Endothelial cell of umbilical vein (primary cell): Measurements from ENCODE around the gene F9. TPM values are rescaled to one million over a fixed set of nuclear protein-coding genes. Genes with fewer than 3 reads are reported as not detected.

Experiments
- BruUV-seq: library from RNA; stranded (reverse); fragments of 400-500 nt; replicated peaks from 2 replicates; lab custom pipeline; 2021; lab: Mats Ljungman, UMichigan
- CTCF ChIA-PET: fragments of 300-600, 350-600 bp; sonication (Branson Sonifier 250); formaldehyde crosslinking; loops from one replicate; lab custom pipeline; 2021; ENCODE audit warnings: antibody characterized with exemption, inconsistent platforms; lab: Charles Lee
- POLR2A ChIA-PET: fragments of 300-600, 350-600 bp; sonication (Branson Sonifier 250); formaldehyde crosslinking; loops from one replicate; lab custom pipeline; 2021; ENCODE audit warnings: antibody characterized with exemption, inconsistent platforms; lab: Charles Lee
- DNase-seq: peaks from one replicate; pipeline ENCODE4 v3.0.0-alpha.2; 2011; ENCODE audit warnings: low read depth, low spot score
- FAIRE-seq: peaks from 2 replicates; lab custom pipeline; 2011; peaks lifted over from hg19 to GRCh38; lab: Jason Lieb, UNC
- H2AFZ ChIP-seq: 2 replicates; pipeline ENCODE4 v1.6.0; 2012; ENCODE audit warnings: low read depth, low read length, control low read depth, inconsistent platforms
- H3K27ac ChIP-seq: 2 replicates; pipeline ENCODE4 v1.5.1; 2011; ENCODE audit warnings: low read depth, mild to moderate bottlenecking, control low read depth, low read length, moderate library complexity; ENCODE audit not compliant: insufficient read depth
- H3K27me3 ChIP-seq, 2 experiments: 2 replicates each; pipeline versions ENCODE4 v1.6.0 to v1.6.1; 2011; ENCODE audit warnings: low read length in 2 of 2, mixed read lengths in 1 of 2; ENCODE audit not compliant: control insufficient read depth in 2 of 2, insufficient read depth in 2 of 2
- H3K36me3 ChIP-seq, 2 experiments: 2 replicates in 1 of 2; 3 replicates in 1 of 2; pipeline ENCODE4 v1.5.1; 2011; ENCODE audit warnings: low read length in 2 of 2, mild to moderate bottlenecking in 1 of 2, moderate library complexity in 1 of 2; ENCODE audit not compliant: control insufficient read depth in 2 of 2, insufficient read depth in 2 of 2; ENCODE audit errors: extremely low read depth in 1 of 2
- H3K4me1 ChIP-seq: 3 replicates; pipeline ENCODE4 v1.5.1; 2011; ENCODE audit warnings: mild to moderate bottlenecking, low read length; ENCODE audit not compliant: control insufficient read depth, insufficient read depth; ENCODE audit errors: extremely low read depth
- H3K4me2 ChIP-seq: 2 replicates; pipeline ENCODE4 v1.6.1; 2011; ENCODE audit warnings: low read length, control low read depth, mixed read lengths; ENCODE audit not compliant: insufficient read depth
- H3K4me3 ChIP-seq, 3 experiments: fragments of 200-600 bp in 1 of 3; sonication (generic), shearing (Covaris generic) in 1 of 3; replicated peaks in 1 of 3; 2 replicates each; pipeline ENCODE4 v1.5.1; 2011 to 2016; ENCODE audit warnings: control low read depth in 3 of 3, low read length in 3 of 3, mild to moderate bottlenecking in 2 of 3, inconsistent platforms in 1 of 3, low read depth in 1 of 3, moderate library complexity in 1 of 3; ENCODE audit not compliant: insufficient read depth in 1 of 3
- H3K79me2 ChIP-seq: 2 replicates; pipeline ENCODE4 v1.6.0; 2012; ENCODE audit warnings: low read length, inconsistent platforms; ENCODE audit not compliant: control insufficient read depth, insufficient read depth
- H3K9ac ChIP-seq: replicated peaks from 2 replicates; pipeline ENCODE3; 2011; ENCODE audit warnings: low read length, control low read depth; ENCODE audit not compliant: insufficient read depth; ENCODE audit errors: extremely low read depth
- H3K9me1 ChIP-seq: replicated peaks from 3 replicates; pipeline ENCODE4 v1.6.0; 2011; ENCODE audit warnings: mild to moderate bottlenecking, low read length; ENCODE audit not compliant: control insufficient read depth, insufficient read depth; ENCODE audit errors: extremely low read depth
- H3K9me3 ChIP-seq: replicated peaks from 2 replicates; pipeline ENCODE4 v1.5.1; 2012; ENCODE audit warnings: low read length, inconsistent platforms; ENCODE audit not compliant: control insufficient read depth, insufficient read depth
- H4K20me1 ChIP-seq: replicated peaks from 2 replicates; pipeline ENCODE3; 2011; ENCODE audit warnings: mild to moderate bottlenecking, low read length; ENCODE audit not compliant: control insufficient read depth, insufficient read depth; ENCODE audit errors: extremely low read depth
- EZH2 ChIP-seq: IDR thresholded peaks from 2 replicates; pipeline ENCODE4 v1.6.1; 2012; ENCODE audit warnings: borderline replicate concordance, low read depth, mild to moderate bottlenecking, moderate library complexity, low read length, inconsistent platforms; ENCODE audit not compliant: severe bottlenecking
- FOS ChIP-seq: IDR thresholded peaks from 2 replicates; pipeline ENCODE4 v1.6.1; 2011; ENCODE audit warnings: mild to moderate bottlenecking, low read length, moderate library complexity, borderline replicate concordance; ENCODE audit not compliant: insufficient read depth
- GATA2 ChIP-seq: IDR thresholded peaks from 2 replicates; pipeline ENCODE4 v1.7.0; 2011; ENCODE audit warnings: low read depth, mild to moderate bottlenecking, moderate library complexity, mixed read lengths, low read length; ENCODE audit not compliant: insufficient read length, insufficient read depth
- JUN ChIP-seq: IDR thresholded peaks from 2 replicates; pipeline ENCODE4 v1.6.1; 2011; ENCODE audit warnings: borderline replicate concordance, low read depth; ENCODE audit not compliant: insufficient read length, insufficient read depth
- MYC ChIP-seq: IDR thresholded peaks from one replicate; pipeline ENCODE4 v1.6.1; 2011; ENCODE audit warnings: mild to moderate bottlenecking, low read depth, low read length
- POLR2A ChIP-seq: IDR thresholded peaks from 2 replicates; pipeline ENCODE4 v1.6.1; 2012; ENCODE audit warnings: low read depth, mild to moderate bottlenecking, control low read depth, low read length
- POLR2AphosphoS5 ChIP-seq: IDR thresholded peaks from 2 replicates; pipeline ENCODE4 v1.6.1; 2012; ENCODE audit warnings: low read depth, mild to moderate bottlenecking, control low read depth, low read length, moderate library complexity; ENCODE audit not compliant: insufficient read depth
- dilution Hi-C: fragments of 300-500 bp; cut with MboI; formaldehyde crosslinking; loops from one replicate; pipeline ENCODE4 v1.15.0; 2019; ENCODE audit warnings: low sequenced_read_pairs; ENCODE audit not compliant: extremely low pct_ligation_motif_present
- intact Hi-C: fragments of 100-400 bp; cut with micrococcal nuclease; formaldehyde crosslinking; loops from one replicate; pipeline ENCODE4 v1.10.0; 2022
- polyA plus RNA-seq, 4 experiments: library from polyadenylated mRNA; depleted of rRNA in 3 of 4; stranded (reverse) in 3 of 4; unstranded in 1 of 4; fragments of >200 nt; gene quantifications; 2 replicates each; pipeline versions ENCODE4 v1.2.1 to v1.2.3, GENCODE V29; 2011 to 2012; ENCODE audit warnings: missing spikeins in 1 of 4
- total RNA-seq: library from RNA; stranded (reverse); gene quantifications from 2 replicates; pipeline ENCODE4 v1.2.3, GENCODE V29; 2021
- TF ChIP-seq, protein P1 (sequence below): IDR thresholded peaks from 2 replicates; pipeline ENCODE4 v1.6.1; 2011; ENCODE audit not compliant: insufficient read depth, insufficient read length
- TF ChIP-seq, protein P2 (sequence below), 2 donors: IDR thresholded peaks; 1 replicate in 1 of 2; 2 replicates in 1 of 2; pipeline ENCODE4 v1.5.1; 2011; ENCODE audit warnings: low read length in 2 of 2, mild to moderate bottlenecking in 2 of 2, moderate library complexity in 2 of 2, control low read depth in 1 of 2, inconsistent platforms in 1 of 2, low read depth in 1 of 2; ENCODE audit not compliant: insufficient read depth in 1 of 2; ENCODE audit errors: extremely low read depth in 1 of 2

Gene F9
- total and polyA plus RNA-seq, 2 donors (not counting 3 experiments of a cell fraction or from before 2014, with no cell fraction given): not detected

DNA sequence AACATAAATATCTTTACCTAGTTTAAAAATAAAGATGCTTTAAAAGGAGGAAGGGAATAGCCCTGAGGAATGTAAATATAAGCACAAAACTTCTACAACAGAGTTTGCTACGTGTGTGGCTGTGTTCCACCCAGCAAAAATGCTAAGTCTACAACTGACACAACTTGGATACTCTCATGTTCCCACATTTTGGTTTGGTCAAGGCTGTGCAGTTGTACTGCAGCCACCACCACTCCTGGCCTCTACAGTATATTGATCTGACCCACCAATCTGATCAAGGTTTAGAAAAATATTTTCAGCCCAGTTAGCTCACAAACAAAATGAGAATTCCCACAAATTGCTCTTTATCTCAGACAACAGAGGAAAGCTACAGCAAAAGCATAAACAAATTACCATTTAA, 12.1 kb downstream of the F9 start:
- H3K9me3 ChIP-seq: no peaks in the 10 kb centered on the region
- no peak overlapping the region for H3K4me2 ChIP-seq
- H4K20me1 ChIP-seq: no peaks in the 10 kb centered on the region
- FAIRE-seq (no peak), DNase-seq (no peak)
- H2AFZ ChIP-seq: no peak overlapping the region
- no peaks in the 10 kb centered on the region for H3K79me2 ChIP-seq
- H3K9me1 ChIP-seq: no peaks in the 10 kb centered on the region
- no peak overlapping the region for H3K4me3 ChIP-seq
- H3K4me1 ChIP-seq: no peaks in the 10 kb centered on the region
- POLR2A ChIA-PET: no interaction called here
- no TSS peak for BruUV-seq
- intact Hi-C loops: no loop called here
- H3K27me3 ChIP-seq: no peaks in the 10 kb centered on the region
- H3K9ac ChIP-seq: no peak overlapping the region
- no peak overlapping the region for H3K27ac ChIP-seq
- dilution Hi-C loops: no loop called here
- TF ChIP-seq POLR2AphosphoS5 (no peak), EZH2 (no peak), MYC (no peak), GATA2 (no peak), FOS (no peak), JUN (no peak), POLR2A (no peak)
- TF ChIP-seq, protein P1, sequence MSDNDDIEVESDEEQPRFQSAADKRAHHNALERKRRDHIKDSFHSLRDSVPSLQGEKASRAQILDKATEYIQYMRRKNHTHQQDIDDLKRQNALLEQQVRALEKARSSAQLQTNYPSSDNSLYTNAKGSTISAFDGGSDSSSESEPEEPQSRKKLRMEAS: no peak
- TF ChIP-seq, protein P2, sequence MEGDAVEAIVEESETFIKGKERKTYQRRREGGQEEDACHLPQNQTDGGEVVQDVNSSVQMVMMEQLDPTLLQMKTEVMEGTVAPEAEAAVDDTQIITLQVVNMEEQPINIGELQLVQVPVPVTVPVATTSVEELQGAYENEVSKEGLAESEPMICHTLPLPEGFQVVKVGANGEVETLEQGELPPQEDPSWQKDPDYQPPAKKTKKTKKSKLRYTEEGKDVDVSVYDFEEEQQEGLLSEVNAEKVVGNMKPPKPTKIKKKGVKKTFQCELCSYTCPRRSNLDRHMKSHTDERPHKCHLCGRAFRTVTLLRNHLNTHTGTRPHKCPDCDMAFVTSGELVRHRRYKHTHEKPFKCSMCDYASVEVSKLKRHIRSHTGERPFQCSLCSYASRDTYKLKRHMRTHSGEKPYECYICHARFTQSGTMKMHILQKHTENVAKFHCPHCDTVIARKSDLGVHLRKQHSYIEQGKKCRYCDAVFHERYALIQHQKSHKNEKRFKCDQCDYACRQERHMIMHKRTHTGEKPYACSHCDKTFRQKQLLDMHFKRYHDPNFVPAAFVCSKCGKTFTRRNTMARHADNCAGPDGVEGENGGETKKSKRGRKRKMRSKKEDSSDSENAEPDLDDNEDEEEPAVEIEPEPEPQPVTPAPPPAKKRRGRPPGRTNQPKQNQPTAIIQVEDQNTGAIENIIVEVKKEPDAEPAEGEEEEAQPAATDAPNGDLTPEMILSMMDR (IDR thresholded peaks at IDR 0.05; ENCODE audit: extremely low read depth in 1 of 2, insufficient read depth in 1 of 2, low read depth in 1 of 2, low read length in 2 of 2): no peak
- no peaks in the 10 kb centered on the region for H3K36me3 ChIP-seq
- CTCF ChIA-PET: no interaction called here
